HUDEP-2 (cell line): ENCODE measurements around the gene GMPR.
A peak's percentile ranks its signal among the peaks of the same experiment; 100 is the strongest.

ENCODE experiments used
- DNase-seq, 76 experiments: peaks; one replicate each; lab custom pipeline; 2025; ENCODE audit not compliant: unreplicated experiment in 76 of 76; lab: John Stamatoyannopoulos, UW

Gene GMPR

DNA sequence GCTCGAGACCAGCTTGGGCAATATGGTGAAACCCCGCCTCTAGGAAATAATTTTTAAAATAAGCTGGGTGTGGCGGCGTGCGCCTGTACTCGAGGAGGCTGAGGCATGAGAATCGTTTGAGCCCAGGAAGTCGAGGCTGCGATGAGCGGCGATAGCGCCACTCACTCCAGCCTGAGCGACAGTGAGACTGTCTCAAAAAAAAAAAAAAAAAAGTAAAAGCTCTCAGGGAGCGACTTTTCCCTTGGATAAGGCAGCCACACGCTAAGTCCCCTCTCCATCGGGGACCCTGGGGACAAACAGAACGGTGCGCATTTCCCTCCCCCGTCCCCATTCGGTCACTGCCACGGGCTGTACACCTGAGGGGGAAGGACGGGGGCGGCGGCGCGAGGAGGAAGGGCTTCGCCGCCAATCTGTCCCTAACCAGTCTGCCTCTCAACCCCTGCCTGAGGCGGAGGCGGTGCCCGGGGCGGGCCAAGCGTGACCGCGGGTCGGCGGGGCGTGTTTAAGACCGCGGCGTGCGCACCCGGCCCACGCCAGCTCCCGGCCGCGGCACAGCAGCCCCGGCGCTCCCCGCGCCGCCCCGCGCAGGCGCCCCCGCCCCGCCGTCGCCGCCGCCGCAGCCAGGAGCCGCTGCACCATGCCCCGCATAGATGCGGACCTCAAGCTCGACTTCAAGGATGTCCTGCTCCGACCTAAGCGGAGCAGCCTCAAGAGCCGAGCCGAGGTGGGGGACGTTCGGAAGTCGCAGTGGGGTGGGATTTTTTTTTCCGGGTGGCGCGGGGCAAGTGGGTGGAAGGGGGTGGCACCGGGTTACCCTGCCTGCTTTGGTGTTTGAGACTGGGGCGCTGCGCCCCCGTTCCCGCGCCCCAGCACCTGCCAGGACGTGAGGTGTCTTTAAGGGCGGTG is at the start of gene GMPR:
TSS of gene GMPR (plus strand) at position 531 of the 906 bp plus-strand sequence. CDS start at position 638, 107 bp downstream.
- DNase-seq: peak in 74 of 76 experiments; percentile 66 to 98 (median 92)

DNA sequence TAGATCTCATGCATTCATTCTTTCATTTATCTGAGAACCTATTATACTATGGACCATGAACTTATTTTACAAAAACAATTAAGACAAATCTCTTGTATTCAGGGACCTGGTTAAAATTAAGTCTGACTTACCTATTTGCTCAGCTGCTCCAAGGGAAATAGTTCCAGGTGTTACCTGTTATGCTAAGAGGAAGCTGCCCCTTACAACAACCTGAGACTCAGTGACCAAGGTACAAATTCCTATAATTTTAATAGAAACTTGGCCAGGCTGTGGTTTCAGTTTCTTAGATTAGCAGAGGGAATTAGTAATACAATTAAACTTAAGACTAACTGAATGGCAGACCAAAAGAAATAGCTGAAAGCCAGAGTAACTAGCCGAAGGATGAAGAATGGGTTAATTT is 48.2 kb upstream of the GMPR start:
- no peak for DNase-seq

DNA sequence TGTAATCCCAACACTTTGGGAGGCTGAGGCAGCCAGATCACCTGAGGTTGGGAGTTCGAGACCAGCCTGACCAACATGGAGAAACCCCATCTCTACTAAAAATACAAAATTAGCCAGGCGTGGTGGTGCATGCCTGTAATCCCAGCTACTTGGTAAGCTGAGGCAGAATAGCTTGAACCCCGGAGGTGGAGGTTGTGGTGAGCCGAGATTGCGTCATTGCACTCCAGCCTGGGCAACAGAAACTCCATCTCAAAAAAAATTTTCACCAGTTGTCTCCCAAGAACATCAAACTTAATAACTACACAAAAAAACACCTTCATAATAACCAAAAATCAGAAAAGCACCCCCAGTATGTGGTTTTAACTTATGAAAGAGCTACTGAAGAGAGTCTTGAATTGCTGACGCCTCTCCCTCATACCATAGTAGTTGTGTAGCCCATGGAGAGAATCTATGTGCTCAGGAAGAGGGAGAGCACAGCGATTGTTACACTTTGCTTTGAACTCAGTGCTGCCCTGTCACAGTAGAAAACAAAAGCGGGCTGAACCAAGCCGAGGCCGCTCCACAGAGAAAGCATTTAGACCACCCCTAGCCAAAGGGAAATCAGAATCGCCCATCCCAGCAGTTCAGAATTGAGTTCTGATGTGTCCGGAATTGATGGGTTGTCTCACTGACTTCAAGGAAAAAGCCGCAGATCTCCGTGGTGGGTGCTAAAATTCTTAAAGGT is 42.0 kb upstream of the GMPR start:
- DNase-seq: no peak

DNA sequence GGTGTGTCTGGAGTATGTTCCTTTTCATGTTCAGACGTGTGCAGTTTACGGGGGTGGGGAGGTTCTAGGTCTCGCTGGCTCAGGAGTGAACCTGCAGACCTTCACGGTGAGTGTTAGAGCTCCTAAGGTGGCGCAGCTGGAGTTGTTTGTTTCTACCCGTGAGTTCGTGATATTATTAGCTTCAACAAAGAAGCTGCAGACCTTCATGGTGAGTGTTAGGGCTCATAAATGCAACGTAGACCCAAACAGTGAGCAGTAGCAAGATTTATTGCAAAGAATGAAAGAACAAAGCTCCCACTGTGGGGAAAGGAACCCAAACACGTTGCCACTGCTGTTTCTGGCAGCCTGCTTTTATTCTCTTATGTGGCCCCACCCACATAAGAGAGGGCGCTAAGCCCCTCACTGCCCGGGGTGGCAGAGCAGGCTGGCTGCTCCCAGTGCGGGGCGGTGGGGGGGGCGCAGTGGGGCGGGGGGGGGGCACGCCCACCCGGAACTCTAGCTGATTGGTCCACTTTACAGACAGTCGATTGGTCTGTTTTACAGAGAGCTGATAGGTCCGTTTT is 41.3 kb upstream of the GMPR start:
- DNase-seq: no peak

DNA sequence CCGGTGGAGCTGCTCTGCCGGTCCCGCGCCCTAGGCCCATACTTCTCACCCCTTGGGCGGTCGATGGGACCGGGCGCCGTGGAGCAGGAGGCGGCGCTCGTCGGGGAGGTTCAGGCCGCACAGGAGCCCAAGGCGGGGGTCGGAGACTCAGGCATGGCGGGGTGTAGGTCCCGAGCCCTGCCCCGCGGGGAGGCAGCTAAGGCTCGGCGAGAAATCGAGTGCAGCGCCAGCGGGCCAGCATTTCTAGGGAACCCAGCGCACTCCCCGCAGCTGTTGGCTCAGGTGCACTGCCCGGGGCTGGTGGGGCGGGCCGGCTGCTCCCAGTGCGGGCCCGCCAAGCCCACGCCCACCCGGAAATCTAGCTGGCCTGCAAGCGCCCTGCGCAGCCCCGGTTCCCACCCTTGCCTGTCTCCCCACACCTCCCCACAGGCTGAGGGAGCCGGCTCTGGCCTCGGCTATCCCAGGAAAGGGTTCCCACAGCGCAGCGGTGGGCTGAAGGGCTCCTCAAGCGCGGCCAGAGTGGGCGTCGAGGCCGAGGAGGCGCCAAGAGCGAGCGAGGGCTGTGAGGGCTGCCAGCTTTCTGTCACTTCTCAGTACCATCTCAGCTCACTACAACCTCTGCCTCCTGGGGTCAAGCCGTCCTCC is 40.2 kb upstream of the GMPR start:
- DNase-seq: no peak

DNA sequence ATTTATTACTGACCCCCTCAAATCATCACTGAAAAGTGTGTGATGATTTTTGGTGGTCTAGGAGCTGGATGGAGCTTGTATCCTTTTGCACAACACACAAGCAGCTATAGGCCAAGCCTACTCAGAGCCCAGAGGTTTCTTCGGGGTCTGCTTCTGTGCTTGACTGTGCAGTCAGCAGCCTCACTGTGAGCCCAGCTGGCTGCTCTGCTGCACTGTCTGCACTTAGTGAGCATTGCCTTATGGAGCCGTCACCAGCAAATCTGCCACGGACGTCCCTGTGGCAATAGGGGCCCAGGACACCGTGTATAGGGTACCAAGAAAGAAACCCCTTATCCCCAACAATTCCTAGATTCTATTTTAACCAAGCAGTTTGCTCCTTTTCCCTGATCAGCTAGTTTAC is 38.6 kb upstream of the GMPR start:
- no peak for DNase-seq

DNA sequence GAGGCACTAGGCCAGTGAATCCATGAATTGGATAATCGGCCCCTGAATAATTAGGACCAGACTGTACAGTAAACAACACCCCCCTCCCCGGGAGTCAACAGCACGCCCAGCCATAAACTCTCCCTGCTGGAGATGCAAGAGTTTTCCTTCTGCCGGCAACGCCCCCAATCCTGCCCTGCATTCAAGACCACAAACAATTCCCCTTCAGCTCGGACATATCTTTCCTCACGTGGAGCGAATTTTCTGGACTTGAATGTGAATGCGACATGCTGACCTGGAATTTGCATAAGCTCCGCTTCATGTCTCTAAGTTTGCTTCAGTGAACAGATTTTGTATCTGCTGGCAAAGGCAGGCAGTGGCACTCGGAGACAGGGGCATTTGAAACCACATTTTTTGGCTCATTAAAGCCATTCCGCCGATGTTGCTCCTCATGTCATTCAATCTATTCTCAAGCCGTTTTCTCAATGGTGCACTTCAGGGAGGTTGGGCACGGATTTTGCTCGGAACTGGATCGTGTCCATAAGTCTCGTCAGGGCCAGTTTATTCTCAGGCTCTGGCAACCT is 38.0 kb upstream of the GMPR start:
- no peak for DNase-seq

DNA sequence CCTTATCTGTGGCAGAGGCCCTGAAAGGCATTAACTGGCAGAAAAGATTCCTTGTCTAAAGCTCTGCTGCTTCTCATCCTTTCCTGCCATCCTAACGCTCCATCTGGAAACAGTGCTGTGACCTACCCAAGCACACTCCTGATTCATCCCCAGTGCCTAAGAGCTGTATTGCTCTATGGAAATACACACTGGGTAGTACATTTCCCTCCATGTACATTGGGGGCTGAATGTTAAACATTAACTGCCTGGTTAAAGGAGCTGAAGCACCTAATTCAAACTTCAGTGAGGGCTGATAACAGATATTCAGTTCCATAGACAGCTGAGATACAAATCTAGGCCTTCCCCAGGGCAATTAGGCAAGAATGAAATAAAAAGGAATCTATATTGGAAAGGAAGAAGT is 36.7 kb upstream of the GMPR start:
- no peak for DNase-seq

DNA sequence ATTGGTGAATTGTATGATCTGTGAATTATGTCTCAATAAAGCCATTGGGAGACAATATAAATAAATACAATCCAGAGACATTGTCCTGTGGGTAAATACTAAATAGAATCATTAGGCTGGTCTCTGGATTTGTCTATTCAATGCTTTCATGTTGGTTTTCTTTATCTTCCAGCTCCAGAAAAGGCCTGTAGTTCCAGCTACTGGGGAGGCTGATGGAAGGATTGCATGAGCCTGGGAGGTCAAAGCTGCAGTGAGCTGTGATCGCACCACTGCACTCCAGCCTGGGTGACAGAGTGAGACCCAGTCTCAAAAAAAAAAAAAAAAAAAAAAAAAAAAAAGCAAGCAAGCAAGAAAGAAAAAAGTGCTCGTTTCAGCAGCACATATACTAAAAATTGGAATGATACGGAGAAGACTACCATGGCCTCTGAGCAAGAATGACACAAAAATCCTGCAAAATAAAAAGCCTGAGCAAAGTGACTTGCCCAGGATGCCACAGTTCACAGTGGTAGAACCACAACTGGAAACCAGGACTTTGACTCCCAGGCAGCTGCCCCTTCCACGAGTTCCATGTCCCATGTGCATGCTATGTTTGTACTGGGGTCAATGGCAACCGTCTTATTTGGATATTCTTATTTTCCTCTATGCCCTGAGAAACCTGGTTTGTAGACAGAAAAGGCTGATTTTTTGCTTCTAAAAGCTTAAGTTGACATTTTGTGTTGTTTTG is 33.6 kb upstream of the GMPR start:
- no peak for DNase-seq

DNA sequence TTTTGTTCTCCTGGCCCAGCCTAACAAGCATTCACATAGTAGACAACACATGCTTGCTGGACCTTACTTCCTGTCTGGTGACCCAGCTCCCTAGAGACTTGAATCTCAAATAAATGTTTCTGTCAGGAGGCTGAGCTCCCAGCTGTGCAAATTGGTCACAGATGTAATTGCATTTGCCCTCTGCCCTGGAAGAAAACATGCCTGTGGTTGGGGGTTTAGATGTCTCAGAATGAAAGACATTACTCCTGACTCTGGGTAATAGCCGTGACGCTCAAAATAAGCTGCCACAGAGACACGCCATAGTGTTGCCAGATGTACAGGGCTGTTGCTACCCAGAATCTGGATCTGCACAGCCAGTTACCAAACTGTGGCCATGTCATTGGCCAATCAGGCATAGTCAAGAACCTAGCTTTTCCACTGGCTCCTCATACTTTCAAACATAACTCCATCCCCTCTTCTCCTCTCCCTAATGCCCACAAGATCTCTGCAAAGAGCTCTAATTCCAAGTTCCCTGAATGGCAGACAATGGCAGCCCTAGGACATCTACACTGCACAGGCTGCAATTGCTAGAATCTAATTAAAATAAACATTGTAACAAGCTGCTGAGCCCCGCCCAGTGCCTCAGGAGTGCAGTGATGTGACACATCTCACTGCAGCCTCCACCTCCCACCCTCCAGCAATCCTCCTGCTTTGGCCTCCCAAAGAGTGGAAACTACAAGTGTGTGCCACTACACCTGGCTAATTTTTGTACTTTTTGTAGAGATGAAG is 32.8 kb upstream of the GMPR start:
- DNase-seq: no peak

DNA sequence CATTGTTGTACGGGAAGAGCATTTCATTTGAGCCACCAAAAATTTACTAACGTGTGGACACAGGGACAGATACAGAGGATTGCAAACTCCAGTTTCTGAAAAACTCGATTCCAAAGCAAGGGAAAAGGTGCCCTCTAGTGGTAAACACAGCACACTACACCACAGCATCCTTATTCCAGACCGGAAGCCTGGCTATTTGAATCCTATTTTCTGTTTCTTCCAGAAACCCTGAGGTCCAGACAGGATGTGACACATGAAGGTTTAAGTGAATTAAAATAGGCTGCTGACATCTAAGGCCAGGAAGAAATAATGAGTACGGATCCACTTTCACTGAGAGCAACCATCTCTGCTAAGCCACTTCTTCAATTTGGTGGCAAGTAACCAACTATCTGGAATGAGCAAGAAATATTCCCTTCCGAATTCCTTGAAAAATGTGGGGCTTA is 31.8 kb upstream of the GMPR start:
- peak in 46 of 76 experiments; percentile 15 to 83 (median 60) for DNase-seq

DNA sequence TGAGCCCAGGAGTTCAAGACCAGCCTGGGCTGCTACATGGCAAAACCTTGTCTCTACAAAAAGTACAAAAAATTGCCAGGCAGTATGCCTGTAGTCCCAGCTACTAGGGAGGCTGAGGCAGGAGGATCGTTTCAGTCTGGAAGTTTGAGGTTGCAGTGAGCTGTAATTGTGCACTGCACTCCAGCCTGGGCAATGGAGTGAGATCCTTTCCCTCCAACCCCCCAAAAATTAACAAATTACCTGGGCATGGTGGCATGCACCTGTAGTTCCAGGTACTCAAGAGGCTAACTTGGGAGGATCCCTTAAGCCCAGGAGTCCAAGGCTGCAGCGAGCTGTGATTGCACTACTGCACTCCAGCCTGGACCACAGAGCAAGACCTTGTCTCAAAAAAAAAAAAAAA is 29.4 kb upstream of the GMPR start:
- no peak for DNase-seq

DNA sequence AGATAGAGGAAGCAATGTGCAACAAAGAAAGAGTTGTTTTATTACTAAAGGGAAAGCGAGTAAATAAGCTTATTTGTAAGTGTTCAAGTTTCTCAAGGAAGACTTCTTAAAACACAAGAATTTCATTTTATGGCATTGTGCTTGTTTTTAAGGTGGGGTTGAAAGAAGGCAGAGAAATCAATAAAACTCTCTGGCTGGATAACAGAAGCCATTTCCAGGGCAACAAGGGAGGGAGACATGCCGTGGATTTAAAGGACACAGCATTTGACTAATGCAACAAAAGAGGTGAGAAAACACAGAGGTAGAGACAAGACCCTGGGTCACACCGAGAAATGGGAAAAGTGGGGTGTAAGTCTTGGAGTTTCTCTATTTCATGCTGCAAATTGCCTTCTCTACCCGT is 28.8 kb upstream of the GMPR start:
- no peak for DNase-seq

DNA sequence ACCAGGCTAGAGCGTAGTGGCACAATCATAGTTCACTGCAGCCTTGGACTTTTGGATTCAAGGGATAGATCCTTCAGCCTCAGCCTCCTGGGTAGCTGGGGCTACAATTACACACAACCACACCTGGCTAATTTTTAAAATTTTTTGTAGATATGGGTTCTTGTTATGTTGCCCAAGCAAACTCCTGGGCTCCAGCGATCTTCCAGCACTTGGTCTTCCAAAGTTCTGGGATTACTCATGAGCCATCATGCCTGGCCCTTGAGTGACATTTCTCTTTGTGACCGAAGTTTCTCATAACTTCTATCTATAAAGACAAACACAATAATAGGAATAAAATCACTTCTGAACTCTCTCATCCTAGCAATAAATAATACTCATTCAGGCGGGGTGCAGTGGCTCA is 26.1 kb upstream of the GMPR start:
- no peak for DNase-seq

DNA sequence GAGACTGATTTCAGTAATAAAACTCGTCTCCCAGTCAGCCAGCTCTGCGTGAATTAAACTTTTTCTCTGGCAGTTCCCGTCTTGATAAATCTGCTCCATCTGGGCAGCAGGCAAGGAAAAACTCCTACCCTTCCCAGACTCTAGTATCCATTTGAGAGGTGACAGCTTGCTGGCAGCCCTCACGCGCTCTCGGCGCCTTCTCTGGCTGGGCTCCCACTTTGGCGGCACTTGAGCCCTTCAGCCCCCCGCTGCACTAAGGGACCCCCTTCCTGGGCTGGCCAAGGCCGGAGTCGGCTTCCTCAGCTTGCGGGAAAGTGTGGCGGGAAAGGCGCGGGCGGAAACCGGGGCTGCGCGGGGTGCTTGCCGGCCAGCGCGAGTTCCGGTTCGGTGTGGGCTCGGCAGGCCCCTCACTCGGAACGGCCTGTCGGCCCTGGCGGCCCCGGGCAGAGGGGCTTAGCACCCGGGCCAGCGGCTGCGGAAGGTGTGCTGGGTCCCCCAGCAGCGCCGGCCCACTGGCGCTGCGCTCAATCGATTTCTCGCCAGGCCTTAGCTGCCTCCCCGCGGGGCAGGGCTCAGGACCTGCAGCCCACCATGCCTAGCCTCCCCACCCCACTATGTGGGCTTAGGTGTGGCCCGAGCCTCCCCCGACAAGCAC is 21.8 kb upstream of the GMPR start:
- no peak for DNase-seq

DNA sequence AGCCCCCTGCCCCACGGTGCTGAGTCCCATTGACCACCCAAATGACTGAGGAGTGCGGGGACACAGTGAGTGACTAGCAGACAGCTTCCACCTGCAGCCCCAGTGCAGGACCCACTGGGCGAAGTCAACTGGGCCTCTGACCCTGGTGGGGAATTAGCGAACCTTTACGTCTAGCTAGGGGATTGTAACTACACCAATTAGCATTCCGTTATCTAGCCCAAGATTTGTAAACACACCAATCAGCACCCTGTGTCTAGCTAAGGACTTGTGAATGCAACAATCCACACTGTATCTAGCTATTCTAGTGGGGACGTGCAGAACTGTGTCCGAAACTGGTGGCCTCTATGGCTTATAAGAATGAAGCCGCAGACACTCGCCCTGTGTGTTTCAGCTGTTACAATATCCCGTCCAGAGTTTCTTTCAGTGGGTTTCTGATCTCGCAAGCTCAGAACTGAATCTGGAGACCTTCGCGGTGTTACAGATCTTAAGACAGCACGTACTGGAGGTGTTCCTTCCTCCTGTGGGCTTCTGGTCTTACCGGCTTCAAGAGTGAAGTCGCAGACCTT is 21.1 kb upstream of the GMPR start:
- DNase-seq: no peak

DNA sequence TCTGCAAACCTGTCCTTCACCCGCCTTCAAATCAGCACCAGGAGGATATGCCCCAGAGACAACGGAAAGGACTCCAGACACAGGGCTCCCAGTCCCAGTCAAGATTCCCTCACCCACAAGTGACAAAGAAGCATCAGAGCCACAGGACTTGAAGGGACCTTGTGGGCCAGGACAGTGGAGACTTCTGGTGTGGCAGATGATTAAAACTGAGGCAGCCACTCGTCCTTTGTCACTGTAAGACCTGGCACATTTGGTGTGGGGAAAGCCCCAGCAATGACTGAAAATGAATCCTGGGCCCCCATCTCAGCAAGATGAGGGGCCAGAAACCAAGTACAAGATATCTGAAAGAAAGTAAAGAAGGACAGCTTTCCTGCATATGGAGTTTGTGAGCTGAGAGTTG is 15.6 kb upstream of the GMPR start:
- DNase-seq: peak in 5 of 76 experiments; percentile 23 to 57 (median 31)

DNA sequence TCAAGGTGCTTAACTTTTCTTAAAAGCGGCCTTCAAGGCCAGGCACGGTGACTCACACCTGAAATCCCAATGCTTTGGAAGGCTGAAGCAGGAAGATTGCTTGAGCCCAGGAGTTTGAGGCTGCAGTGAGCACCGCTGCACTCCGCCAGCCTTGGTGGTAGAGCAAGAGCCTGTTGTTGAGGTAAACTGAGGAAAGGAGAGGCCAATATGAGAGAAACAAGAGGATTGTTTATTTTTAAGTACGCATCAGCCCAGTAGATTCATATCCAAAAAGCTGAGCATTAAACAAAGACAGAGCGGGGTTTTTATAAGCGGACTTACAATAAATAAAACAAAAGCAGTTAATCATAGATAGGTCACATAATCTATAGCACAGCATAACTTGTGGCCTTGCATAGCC is 15.0 kb upstream of the GMPR start:
- no peak for DNase-seq
